Measurements from ENCODE around the gene IFNGR1.

- TF ChIP-seq SIN3A (IDR thresholded peaks at IDR 0.05; ENCODE audit: borderline replicate concordance, insufficient read depth, low read length) (no peak), TAF1 (IDR thresholded peaks at IDR 0.05; ENCODE audit: borderline replicate concordance, insufficient read depth, low read length) (no peak), REST (IDR thresholded peaks at IDR 0.05; ENCODE audit: insufficient read depth in 1 of 2, low read depth in 2 of 2, low read length in 2 of 2) (no peak), POLR2AphosphoS5 (IDR thresholded peaks at IDR 0.05; ENCODE audit: low read depth, low read length) (no peak)
Observed at GRCh38 chr6:137160763-137161162, 58.4 kb downstream of the IFNGR1 start.

Data from PFSK-1 (cell line).